Measurements from ENCODE around the gene SPPL2B. TPM values are rescaled to one million over a fixed set of nuclear protein-coding genes. Genes with fewer than 3 reads are reported as not detected.
"Not testable (repeated sequence)": the region's sequence is repeated elsewhere in the genome, so short reads cannot be mapped to it uniquely, and the experiment has no call there.

SPPL2B gene
- total and polyA plus RNA-seq, 5 experiments from 2014 or later, result 10.5 to 175 (median 17.3) TPM

GRCh38 chr19:2381148-2381820 lies 52.8 kb downstream of the SPPL2B start:
- ATAC-seq, result no peak
- Mint-ChIP-seq H3K4me3 (no peak overlapping the region), H3K4me1 (peaks cover 2 to 6% (median 4%) of the 10 kb centered on the region in 4 donors), H3K27ac (no peak overlapping the region), H3K27me3 (peaks cover 0 to 14% (median 3%) of the 10 kb centered on the region in 5 donors), H3K9me3 (peaks cover 0 to 15% (median 7%) of the 10 kb centered on the region in 9 donors), H3K36me3 (no peaks in the 10 kb centered on the region)
- DNase-seq, result no peak
- POLR2A ChIA-PET, result no interaction called here

DNA sequence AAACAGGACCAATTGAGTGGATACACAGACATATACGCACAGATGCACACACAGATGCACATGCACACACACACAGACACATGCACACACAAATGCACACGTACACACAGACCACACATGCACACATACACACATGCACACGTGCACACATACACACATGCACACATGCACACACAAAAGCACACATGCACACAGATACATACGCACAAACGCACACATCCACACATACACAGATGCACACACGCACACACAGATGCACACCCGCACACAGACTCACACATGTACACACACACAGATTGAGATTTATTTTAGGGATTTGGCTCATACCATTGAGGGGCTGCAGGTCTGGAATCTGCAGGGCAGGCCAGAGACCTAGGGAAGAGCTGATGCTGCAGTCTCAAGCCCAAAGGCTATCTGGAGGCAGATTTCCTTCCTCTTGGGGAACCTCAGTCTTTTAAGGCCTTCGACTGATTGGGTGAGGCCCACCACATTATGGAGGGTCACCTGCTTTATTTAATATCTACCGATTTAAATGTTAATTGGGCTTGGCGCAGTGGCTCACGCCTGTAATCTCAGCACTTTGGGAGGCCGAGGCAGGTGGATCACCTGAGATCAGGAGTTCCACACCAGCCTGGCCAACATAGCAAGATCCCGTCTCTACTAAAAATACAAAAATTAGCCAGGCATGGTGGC lies 54.2 kb downstream of the SPPL2B start:
- no peak overlapping the region for H3K4me3 Mint-ChIP-seq
- DNase-seq (no peak), ATAC-seq (no peak)
- peaks cover 0 to 15% (median 7%) of the 10 kb centered on the region in 9 donors for H3K9me3 Mint-ChIP-seq
- no peaks in the 10 kb centered on the region for H3K36me3 Mint-ChIP-seq
- H3K27me3 Mint-ChIP-seq, result peaks cover 0 to 12% (median 3%) of the 10 kb centered on the region in 5 donors
- H3K27ac Mint-ChIP-seq, result peak overlapping the region in 1 of 10 donors; percentile 21
- POLR2A ChIA-PET, result no interaction called here
- H3K4me1 Mint-ChIP-seq, result peaks cover under 1 to 6% (median 2%) of the 10 kb centered on the region in 4 donors

GRCh38 chr19:2385053-2385721 lies 56.7 kb downstream of the SPPL2B start:
- POLR2A ChIA-PET, result interaction anchor here (0.7 kb wide), 1 partner anchor 33 kb away, joined by 4 read pairs; no protein-coding TSS in a partner anchor
- H3K4me3 Mint-ChIP-seq, result no peak overlapping the region
- peak in 2 of 10 donors; percentile 12 to 33 for DNase-seq

DNA sequence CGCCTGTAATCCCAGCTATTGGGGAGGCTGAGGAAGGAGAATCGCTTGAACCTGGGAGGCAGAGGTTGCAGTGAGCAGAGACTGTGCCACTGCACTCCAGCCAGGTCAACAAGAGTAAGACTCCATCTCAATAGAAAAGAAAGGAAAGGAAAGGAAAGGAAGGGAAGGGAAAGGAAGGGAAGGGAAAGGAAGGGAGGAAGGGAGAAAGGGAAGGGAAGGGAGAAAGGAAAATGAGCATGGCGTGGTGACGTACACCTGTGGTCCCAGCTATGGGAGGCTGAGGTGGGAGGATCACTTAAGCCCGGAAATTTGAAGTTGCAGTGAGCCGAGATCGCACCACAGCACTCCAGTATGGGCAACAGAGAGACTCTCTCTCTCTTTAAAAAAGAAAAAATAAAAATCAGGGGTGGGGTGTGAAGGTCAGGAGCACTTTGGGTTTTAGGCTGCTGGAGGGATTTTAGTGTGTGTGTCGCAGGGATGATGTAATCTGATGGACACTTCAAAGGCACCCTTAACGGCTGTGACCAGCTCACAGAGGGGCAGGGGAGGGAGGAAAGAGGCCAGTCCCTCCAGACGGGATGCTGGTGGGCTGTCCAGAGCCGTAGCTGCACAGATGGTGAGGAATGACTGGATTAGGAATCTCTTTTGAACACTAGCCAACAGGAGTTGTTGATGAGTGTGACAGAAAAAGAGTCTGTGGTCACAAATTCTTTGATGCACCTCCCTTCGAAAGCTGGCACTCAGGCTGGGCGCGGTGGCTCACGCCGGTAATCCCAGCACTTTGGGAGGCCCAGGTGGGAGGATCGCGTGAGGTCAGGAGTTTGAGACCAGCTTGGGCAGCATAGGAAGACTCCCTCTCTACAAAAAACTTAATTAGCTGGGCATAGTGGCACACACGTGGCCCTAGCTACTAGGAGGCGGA lies 59.1 kb downstream of the SPPL2B start:
- DNase-seq (no peak), ATAC-seq (no peak)
- POLR2A ChIA-PET, result no interaction called here
- peaks cover 3 to 10% (median 4%) of the 10 kb centered on the region in 4 donors for H3K4me1 Mint-ChIP-seq
- no peaks in the 10 kb centered on the region for H3K9me3 Mint-ChIP-seq
- no peak overlapping the region for H3K4me3 Mint-ChIP-seq
- peaks cover 0 to 10% (median 0%) of the 10 kb centered on the region in 5 donors for H3K27me3 Mint-ChIP-seq
- H3K36me3 Mint-ChIP-seq, result no peaks in the 10 kb centered on the region
- peak overlapping the region in 2 of 10 donors; percentile 44 to 72 for H3K27ac Mint-ChIP-seq

More at GRCh38 chr19:2385053-2385721, 56.7 kb downstream of the SPPL2B start:
- Mint-ChIP-seq H3K27ac (no peak overlapping the region), H3K9me3 (peaks cover 0 to 8% (median 0%) of the 10 kb centered on the region in 9 donors), H3K27me3 (peaks cover 0 to 10% (median 3%) of the 10 kb centered on the region in 5 donors), H3K4me1 (peaks cover 0 to 6% (median 0%) of the 10 kb centered on the region in 4 donors), H3K36me3 (no peaks in the 10 kb centered on the region)
- peak in 1 of 2 donors; percentile 23 for ATAC-seq

GRCh38 chr19:2389594-2389993 lies 61.1 kb downstream of the SPPL2B start:
- Mint-ChIP-seq H3K36me3 (no peaks in the 10 kb centered on the region), H3K9me3 (no peaks in the 10 kb centered on the region), H3K4me3 (no peak overlapping the region), H3K27me3 (peaks cover 0 to 8% (median 0%) of the 10 kb centered on the region in 5 donors), H3K27ac (peak overlapping the region in 1 of 10 donors; percentile 48), H3K4me1 (peaks cover 3 to 11% (median 5%) of the 10 kb centered on the region in 4 donors)
- POLR2A ChIA-PET, result interaction anchor here (0.6 to 0.7 kb wide), 3 partner anchors 51 to 170 kb away, joined by 3 to 6 read pairs (median 4); no protein-coding TSS in a partner anchor
- DNase-seq (no peak), ATAC-seq (no peak)

GRCh38 chr19:2391118-2391725 lies 62.7 kb downstream of the SPPL2B start:
- peak in 8 of 10 donors; percentile 36 to 76 (median 48) for DNase-seq
- Mint-ChIP-seq H3K36me3 (no peaks in the 10 kb centered on the region), H3K4me3 (no peak overlapping the region), H3K4me1 (peaks cover 3 to 16% (median 5%) of the 10 kb centered on the region in 4 donors), H3K9me3 (no peaks in the 10 kb centered on the region), H3K27me3 (peaks cover 0 to 6% (median 0%) of the 10 kb centered on the region in 5 donors), H3K27ac (peak overlapping the region in 3 of 10 donors; percentile 66 to 74 (median 73))
- peak; percentile 49 to 57 for ATAC-seq
- POLR2A ChIA-PET, result interaction anchor here (0.7 to 2.7 kb wide), 3 partner anchors 19 to 133 kb away, joined by 3 to 14 read pairs (median 4); no protein-coding TSS in a partner anchor

DNA sequence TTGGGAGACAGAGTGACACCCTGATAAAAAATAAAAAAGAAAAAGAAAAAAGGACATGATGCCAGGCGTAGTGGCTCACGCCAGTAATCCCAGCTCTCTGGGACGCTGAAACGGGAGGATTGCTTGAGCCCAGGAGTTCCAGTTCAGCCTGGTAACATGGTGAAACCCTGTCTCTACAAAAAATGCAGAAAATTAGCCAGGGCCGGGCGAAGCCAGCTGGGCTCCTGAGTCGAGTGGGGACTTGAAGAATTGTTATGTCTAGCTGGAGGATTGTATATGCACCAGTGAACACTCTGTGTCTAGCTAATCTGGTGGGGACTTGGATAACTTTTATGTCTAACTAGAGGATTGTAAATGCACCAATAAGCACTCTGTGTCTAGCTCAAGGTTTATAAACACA lies 63.9 kb downstream of the SPPL2B start:
- H3K4me1 Mint-ChIP-seq, result peaks cover 3 to 16% (median 5%) of the 10 kb centered on the region in 4 donors
- no peak overlapping the region for H3K4me3 Mint-ChIP-seq
- DNase-seq (no peak), ATAC-seq (no peak)
- no peaks in the 10 kb centered on the region for H3K36me3 Mint-ChIP-seq
- peak overlapping the region in 1 of 10 donors; percentile 4 for H3K27ac Mint-ChIP-seq
- POLR2A ChIA-PET, result interaction anchor here (0.5 to 2.7 kb wide), 6 partner anchors 35 to 153 kb away, joined by 3 to 14 read pairs (median 5); partner anchors contain the start of genes PEAK3 and TIMM13
- H3K9me3 Mint-ChIP-seq, result no peaks in the 10 kb centered on the region
- peaks cover 0 to 6% (median 0%) of the 10 kb centered on the region in 5 donors for H3K27me3 Mint-ChIP-seq

GRCh38 chr19:2392899-2393298 lies 64.4 kb downstream of the SPPL2B start:
- ATAC-seq, H3K27me3 Mint-ChIP-seq, H3K9me3 Mint-ChIP-seq, H3K36me3 Mint-ChIP-seq: not testable (repeated sequence)
- Mint-ChIP-seq H3K4me1 (peaks cover 3 to 16% (median 5%) of the 10 kb centered on the region in 4 donors), H3K27ac (peak overlapping the region in 1 of 10 donors; percentile 3), H3K4me3 (peak overlapping the region in 2 of 10 donors; percentile 29 to 50)
- POLR2A ChIA-PET, result interaction anchor here (0.5 to 2.7 kb wide), 7 partner anchors 35 to 153 kb away, joined by 3 to 15 read pairs (median 7); partner anchors contain the start of genes PEAK3 and TIMM13
- DNase-seq, result peak in 1 of 10 donors; percentile 5

- DNase-seq (no peak), ATAC-seq (peak; percentile 26 to 52)
- H3K4me1 Mint-ChIP-seq, result peaks cover 3 to 16% (median 5%) of the 10 kb centered on the region in 4 donors
- H3K4me3 Mint-ChIP-seq, result peak overlapping the region in 8 of 10 donors; percentile 38 to 88 (median 76)
- H3K9me3 Mint-ChIP-seq, result no peaks in the 10 kb centered on the region
- H3K27ac Mint-ChIP-seq, result peak overlapping the region in 8 of 10 donors; percentile 51 to 93 (median 82)
- H3K36me3 Mint-ChIP-seq, result no peaks in the 10 kb centered on the region
- peaks cover 0 to 6% (median 0%) of the 10 kb centered on the region in 5 donors for H3K27me3 Mint-ChIP-seq
- POLR2A ChIA-PET, result interaction anchor here (0.6 to 2.7 kb wide), 12 partner anchors 17 to 903 kb away, joined by 3 to 15 read pairs (median 4); partner anchors contain the start of genes GADD45B, REEP6 and TIMM13
Measured at GRCh38 chr19:2394054-2394441, 65.6 kb downstream of the SPPL2B start.

DNA sequence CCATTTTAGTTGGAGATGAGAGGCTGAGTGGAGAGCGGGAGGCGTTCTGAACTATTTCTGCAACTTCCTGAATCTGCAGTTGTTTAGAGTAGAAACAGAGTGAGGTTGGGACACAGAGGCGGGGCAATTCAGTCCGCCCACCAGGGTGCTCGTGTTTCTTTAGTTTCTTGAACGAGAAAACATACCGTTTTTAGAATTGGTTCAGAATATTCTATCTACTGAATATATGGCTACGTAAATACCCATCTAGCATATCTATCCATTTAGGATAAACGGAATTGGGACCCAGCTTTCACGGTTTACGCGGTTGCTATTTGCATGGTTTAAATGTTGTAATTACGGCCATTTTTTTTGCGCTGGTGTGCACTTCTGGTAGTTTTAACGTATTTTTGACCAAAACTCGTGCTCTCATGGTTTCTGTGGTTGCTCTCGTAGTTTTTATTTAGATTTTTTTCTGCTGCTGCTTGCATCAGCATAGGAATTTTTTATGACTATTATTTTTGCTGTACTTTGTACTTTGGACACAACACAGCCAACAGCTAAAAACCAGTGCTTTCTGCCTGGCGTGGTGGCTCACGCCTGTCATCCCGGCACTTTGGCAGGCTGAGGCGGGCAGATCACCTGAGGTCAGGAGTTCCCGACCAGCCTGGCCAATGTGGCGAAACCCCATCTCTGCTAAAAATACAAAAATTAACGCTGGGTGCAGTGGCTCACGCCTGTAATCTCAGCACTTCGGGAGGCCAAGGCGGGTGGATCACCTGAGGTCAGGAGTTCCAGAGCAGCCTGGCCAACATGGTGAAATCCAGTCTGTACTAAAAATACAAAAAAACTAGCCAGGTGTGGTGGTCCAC lies 66.2 kb downstream of the SPPL2B start:
- Mint-ChIP-seq H3K36me3 (no peaks in the 10 kb centered on the region), H3K9me3 (no peaks in the 10 kb centered on the region), H3K27me3 (peaks cover 0 to 6% (median 0%) of the 10 kb centered on the region in 5 donors), H3K4me1 (peaks cover 3 to 16% (median 5%) of the 10 kb centered on the region in 4 donors), H3K27ac (peak overlapping the region in 8 of 10 donors; percentile 51 to 93 (median 86)), H3K4me3 (peak overlapping the region; percentile 38 to 88 (median 68))
- peak in 4 of 10 donors; percentile 11 to 22 (median 20) for DNase-seq
- POLR2A ChIA-PET, result interaction anchor here (0.7 to 2.7 kb wide), 12 partner anchors 16 to 904 kb away, joined by 3 to 15 read pairs (median 4); partner anchors contain the start of genes GADD45B, REEP6 and TIMM13
- ATAC-seq, result peak; percentile 87 to 89
